Coronary artery (tissue), 2 donors: ENCODE data around the gene YPEL5.

ENCODE experiments used
- DNase-seq: peaks from one replicate; pipeline ENCODE4 v3.0.0-alpha.2; 2017; ENCODE audit warnings: low spot score
- H3K27ac ChIP-seq, 2 donors: fragments of 200-600 bp; sonication (generic); one replicate each; pipeline ENCODE4 v1.5.1; 2016 to 2019
- H3K4me3 ChIP-seq: fragments of 200-600 bp; sonication (generic); 2 replicates; pipeline ENCODE4 v1.5.1; 2016; ENCODE audit warnings: mild to moderate bottlenecking, moderate library complexity
- TF ChIP-seq, protein P1 (sequence below): fragments of 200-600 bp; sonication (generic); IDR thresholded peaks from one replicate; pipeline ENCODE4 v1.5.1; 2019; ENCODE audit warnings: antibody characterized with exemption

YPEL5 gene

DNA sequence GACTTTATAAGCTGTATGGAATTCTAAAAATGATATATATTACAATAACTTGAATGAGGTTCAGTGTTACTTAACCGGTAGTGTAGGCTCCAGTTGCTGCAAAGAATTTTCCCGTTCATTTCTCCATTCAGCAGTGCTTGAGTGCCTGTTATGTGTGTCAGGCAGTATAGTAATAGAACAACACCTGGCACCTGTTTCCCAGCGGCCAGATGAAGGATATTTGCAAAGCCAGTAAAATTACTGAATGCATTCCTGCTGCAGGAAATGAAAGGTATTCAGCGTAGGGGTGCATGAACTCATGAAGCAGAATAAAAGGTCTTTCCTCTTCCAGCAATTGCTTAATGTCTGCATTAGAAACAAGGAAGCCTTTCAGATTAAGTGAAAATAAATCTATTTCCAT lies 18.8 kb downstream of the YPEL5 start:
- Histone ChIP-seq H3K4me3 (no peak overlapping the region), H3K27ac (no peak overlapping the region)
- no peak for DNase-seq
- TF ChIP-seq, protein P1, sequence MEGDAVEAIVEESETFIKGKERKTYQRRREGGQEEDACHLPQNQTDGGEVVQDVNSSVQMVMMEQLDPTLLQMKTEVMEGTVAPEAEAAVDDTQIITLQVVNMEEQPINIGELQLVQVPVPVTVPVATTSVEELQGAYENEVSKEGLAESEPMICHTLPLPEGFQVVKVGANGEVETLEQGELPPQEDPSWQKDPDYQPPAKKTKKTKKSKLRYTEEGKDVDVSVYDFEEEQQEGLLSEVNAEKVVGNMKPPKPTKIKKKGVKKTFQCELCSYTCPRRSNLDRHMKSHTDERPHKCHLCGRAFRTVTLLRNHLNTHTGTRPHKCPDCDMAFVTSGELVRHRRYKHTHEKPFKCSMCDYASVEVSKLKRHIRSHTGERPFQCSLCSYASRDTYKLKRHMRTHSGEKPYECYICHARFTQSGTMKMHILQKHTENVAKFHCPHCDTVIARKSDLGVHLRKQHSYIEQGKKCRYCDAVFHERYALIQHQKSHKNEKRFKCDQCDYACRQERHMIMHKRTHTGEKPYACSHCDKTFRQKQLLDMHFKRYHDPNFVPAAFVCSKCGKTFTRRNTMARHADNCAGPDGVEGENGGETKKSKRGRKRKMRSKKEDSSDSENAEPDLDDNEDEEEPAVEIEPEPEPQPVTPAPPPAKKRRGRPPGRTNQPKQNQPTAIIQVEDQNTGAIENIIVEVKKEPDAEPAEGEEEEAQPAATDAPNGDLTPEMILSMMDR = no peak

DNA sequence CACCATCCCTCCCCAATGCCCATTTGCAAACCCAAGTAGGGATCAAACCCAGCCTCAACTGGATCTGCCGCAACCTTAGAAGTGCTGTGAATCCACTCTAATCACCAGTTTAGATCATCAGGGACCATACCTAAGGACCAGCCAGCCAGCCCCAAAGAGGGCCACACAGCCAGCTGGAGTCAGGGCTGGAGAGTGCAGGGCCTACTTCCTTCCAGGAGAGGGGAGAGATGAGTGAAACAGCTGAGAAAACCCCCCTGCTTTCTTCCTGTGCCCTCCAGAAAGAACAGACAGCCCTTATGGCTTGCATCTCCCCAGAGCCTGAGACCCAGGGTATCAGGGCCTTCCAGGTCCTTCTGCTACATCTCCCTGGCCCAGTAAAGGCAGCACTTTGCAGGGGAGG lies 25.8 kb downstream of the YPEL5 start:
- Histone ChIP-seq H3K27ac (no peak overlapping the region), H3K4me3 (no peak overlapping the region)
- TF ChIP-seq, protein P1 = no peak
- no peak for DNase-seq

DNA sequence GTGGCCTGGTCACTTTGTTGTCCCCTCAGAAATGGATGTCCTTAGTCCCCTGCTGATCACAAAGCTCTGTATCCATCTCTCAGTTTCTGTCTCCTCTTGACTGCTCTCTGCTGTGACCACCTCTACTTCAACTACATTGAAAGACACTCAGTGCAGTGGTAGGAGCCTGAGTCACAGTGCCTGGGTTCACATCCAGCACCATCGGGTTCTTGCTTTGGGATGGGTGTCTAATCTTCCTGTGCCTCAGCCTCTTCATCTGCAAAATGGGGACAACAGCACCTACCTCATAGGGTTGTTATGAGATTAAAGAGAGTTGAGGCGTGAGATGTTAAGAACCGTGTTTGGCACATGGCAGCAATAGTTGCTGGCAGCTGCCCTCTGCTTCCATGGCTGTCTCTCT lies 30.6 kb downstream of the YPEL5 start:
- Histone ChIP-seq H3K4me3 (no peak overlapping the region), H3K27ac (peak overlapping the region in 1 of 2 donors; percentile 71)
- DNase-seq = no peak
- TF ChIP-seq, protein P1 = no peak

DNA sequence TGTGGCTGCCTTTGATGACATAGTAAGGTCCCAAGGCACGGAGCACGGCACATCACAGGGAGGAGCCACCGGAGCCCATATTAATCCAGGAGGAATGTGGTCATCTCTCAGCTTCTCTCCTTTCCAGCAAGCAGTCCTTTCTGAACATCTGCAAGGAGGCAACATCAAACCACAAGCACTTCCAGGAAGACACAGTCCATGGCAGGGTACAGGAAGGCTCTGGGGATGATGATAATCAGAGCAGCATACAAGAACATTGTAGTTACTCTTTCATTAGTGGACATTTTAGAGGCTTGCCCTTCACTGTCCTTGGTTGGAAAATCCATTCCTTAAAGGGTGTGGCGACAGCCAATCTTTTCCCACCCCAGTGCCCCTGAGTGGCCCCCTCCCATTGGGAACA lies 31.1 kb downstream of the YPEL5 start:
- TF ChIP-seq, protein P1 = no peak
- no peak for DNase-seq
- Histone ChIP-seq H3K27ac (peak overlapping the region in 1 of 2 donors; percentile 71), H3K4me3 (no peak overlapping the region)

DNA sequence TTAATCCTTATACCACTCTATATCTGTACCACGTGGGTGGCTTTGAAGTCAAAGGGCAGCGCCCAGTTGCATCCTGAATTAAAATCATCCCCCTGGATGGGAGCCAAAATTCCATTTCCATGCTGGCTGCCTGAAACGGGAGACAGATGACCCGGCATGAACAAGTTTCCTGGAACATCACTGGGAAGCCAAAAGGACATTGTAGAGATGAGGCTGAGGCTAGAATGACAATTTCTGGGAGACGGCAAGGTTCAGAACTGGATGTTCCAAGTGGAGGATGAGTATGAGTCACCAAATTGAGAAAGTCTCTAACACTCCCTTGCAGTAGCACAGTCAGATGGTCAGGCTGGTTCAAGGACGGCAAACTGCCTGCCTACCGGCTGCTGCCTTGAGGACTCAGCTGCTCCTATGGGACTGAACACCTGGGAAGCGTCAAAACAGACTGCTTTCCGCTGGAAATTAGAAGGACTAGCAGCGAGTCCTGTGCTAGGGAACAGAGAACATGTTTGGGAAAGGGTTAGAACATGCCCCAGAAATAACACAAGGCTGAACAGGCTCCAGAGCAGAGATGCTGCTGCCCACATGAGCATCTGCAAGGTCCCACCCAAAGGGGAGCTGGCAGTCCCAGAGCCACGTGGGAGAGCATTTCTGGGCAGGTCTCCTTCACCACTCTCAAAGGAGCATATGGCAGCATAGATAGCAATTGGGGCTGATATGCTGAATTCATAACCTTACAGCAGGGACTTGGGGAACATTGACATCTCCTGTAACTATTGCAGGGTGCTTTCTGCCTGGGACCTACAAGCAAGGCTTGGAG lies 32.0 kb downstream of the YPEL5 start:
- no peak overlapping the region for H3K4me3 ChIP-seq
- DNase-seq = no peak
- H3K27ac ChIP-seq = peak overlapping the region in 1 of 2 donors; percentile 71
- TF ChIP-seq, protein P1 = no peak

DNA sequence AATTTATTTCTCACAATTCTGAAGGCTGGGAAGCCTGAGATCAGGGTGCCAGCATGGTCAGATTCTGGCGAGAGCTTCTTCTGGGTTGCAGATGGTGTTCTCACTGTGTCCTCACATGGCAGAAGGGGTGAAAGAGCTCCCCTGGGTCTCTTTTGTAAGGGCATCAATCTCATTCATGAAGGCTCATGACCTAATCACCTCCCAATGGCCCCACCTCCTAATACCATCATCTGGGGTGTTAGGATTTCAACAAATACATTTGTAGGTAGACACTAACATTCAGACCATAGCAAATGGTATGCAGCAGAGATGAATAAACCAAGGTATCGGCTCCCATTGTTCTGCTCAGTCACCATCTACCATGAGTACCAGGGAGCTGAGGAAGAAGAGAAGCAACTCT lies 32.7 kb downstream of the YPEL5 start:
- H3K4me3 ChIP-seq = no peak overlapping the region
- DNase-seq = no peak
- peak overlapping the region in 1 of 2 donors; percentile 71 for H3K27ac ChIP-seq
- TF ChIP-seq, protein P1 = no peak

DNA sequence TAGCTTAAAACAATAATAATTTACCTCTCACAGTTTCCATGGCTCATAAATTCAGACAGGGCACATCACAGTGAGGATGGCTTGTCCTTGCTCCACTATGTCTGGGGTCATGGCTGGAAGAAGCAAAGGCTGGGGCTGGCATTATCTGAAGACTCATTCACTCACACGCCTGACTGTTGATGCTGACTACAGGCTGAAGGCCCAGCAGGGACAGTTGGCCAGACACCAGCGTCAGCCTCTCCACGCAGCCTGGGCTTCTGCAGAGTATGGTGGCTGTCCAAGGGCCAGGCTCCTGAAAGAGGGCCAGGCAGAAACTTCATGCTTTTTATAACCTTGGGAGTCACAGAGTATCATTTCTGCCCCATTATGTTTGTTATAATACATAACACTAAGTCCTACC lies 33.4 kb downstream of the YPEL5 start:
- DNase-seq = no peak
- Histone ChIP-seq H3K4me3 (no peak overlapping the region), H3K27ac (no peak overlapping the region)
- TF ChIP-seq, protein P1 = no peak
